HEK293 (cell line): ENCODE data around the gene ASXL2.

Experiments used
- CTCF ChIA-PET: fragments of 350-600 bp; formaldehyde crosslinking; extraction: SDS; loops from one replicate; lab custom pipeline; 2021; ENCODE audit warnings: antibody characterized with exemption; lab: Yijun Ruan, JAX
- POLR2A ChIA-PET: fragments of 300-600 bp; formaldehyde crosslinking; extraction: SDS; loops from one replicate; lab custom pipeline; 2020; ENCODE audit warnings: antibody characterized with exemption, inconsistent platforms; lab: Yijun Ruan, JAX
- H3K27ac ChIP-seq: fragments of 200-500 bp; sonication (Bioruptor generic); 2 replicates; pipeline ENCODE4 v1.5.1; 2014; ENCODE audit warnings: low read depth, low read length, control low read depth, inconsistent platforms; ENCODE audit errors: extremely low read depth
- H3K36me3 ChIP-seq, 2 experiments: fragments of 200-500 bp in 1 of 2; sonication (Bioruptor generic) in 1 of 2; 1 replicate in 1 of 2; 2 replicates in 1 of 2; pipeline ENCODE4 v1.5.1; 2014 to 2017; ENCODE audit warnings: inconsistent platforms in 2 of 2, low read length in 2 of 2; ENCODE audit not compliant: control insufficient read depth in 2 of 2, insufficient read depth in 1 of 2
- H3K4me1 ChIP-seq: fragments of 200-500 bp; sonication (Bioruptor generic); 2 replicates; pipeline ENCODE4 v1.5.1; 2014; ENCODE audit warnings: mild to moderate bottlenecking, low read length, inconsistent platforms; ENCODE audit not compliant: control insufficient read depth, insufficient read depth
- H3K4me3 ChIP-seq: 2 replicates; pipeline ENCODE4 v1.5.1; 2011; ENCODE audit warnings: low read depth, mild to moderate bottlenecking, control low read depth, low read length, moderate library complexity
- H3K9me3 ChIP-seq: fragments of 200-500 bp; sonication (Bioruptor generic); 2 replicates; pipeline ENCODE4 v1.5.1; 2014; ENCODE audit warnings: low read depth, low read length, inconsistent platforms; ENCODE audit not compliant: control insufficient read depth, insufficient read depth
- ATF2 ChIP-seq: fragments of 450-650 bp; formaldehyde crosslinking; IDR thresholded peaks from 2 replicates; pipeline ENCODE4 v1.5.1; 2016; ENCODE audit warnings: missing biosample characterization, missing genetic modification characterization, low read depth
- BCL6B ChIP-seq: fragments of 450-650 bp; formaldehyde crosslinking; IDR thresholded peaks from 2 replicates; pipeline ENCODE4 v1.5.1; 2017; ENCODE audit warnings: missing biosample characterization, missing genetic modification characterization
- ELK4 ChIP-seq: IDR thresholded peaks from 2 replicates; pipeline ENCODE4 v1.6.1; 2011; ENCODE audit warnings: mild to moderate bottlenecking, low read depth, low read length, borderline replicate concordance
- OSR2 ChIP-seq: fragments of 450-650 bp; formaldehyde crosslinking; IDR thresholded peaks from 2 replicates; pipeline ENCODE4 v1.5.1; 2016; ENCODE audit warnings: missing biosample characterization, missing genetic modification characterization
- SETDB1 ChIP-seq: IDR thresholded peaks from one replicate; pipeline ENCODE4 v1.6.1; 2017; ENCODE audit warnings: mild to moderate bottlenecking, low read length, moderate library complexity, mixed read lengths; ENCODE audit not compliant: insufficient read length
- ZBTB26 ChIP-seq: fragments of 450-650 bp; formaldehyde crosslinking; optimal IDR thresholded peaks from 2 replicates; pipeline ENCODE3; 2016; ENCODE audit warnings: missing biosample characterization, mild to moderate bottlenecking, missing genetic modification characterization
- ZNF114 ChIP-seq: fragments of 450-650 bp; formaldehyde crosslinking; IDR thresholded peaks from 2 replicates; pipeline ENCODE4 v1.5.0; 2017; ENCODE audit warnings: missing biosample characterization, missing genetic modification characterization
- ZNF202 ChIP-seq: fragments of 450-650 bp; formaldehyde crosslinking; IDR thresholded peaks from 2 replicates; pipeline ENCODE4 v1.5.1; 2016; ENCODE audit warnings: missing biosample characterization, missing genetic modification characterization, borderline replicate concordance
- ZNF211 ChIP-seq: fragments of 450-650 bp; formaldehyde crosslinking; IDR thresholded peaks from 2 replicates; pipeline ENCODE4 v1.5.1; 2016; ENCODE audit warnings: low read depth, missing biosample characterization, missing genetic modification characterization
- ZNF280C ChIP-seq: fragments of 450-650 bp; formaldehyde crosslinking; IDR thresholded peaks from 2 replicates; pipeline ENCODE4 v1.5.1; 2016; ENCODE audit warnings: missing biosample characterization, missing genetic modification characterization
- ZNF585B ChIP-seq: fragments of 450-650 bp; formaldehyde crosslinking; IDR thresholded peaks from 2 replicates; pipeline ENCODE4 v1.5.1; 2016; ENCODE audit warnings: missing biosample characterization, missing genetic modification characterization
- ZNF610 ChIP-seq: fragments of 450-650 bp; formaldehyde crosslinking; IDR thresholded peaks from 2 replicates; pipeline ENCODE4 v1.5.1; 2016; ENCODE audit warnings: missing biosample characterization, missing genetic modification characterization, borderline replicate concordance
- ZNF629 ChIP-seq: fragments of 450-650 bp; formaldehyde crosslinking; IDR thresholded peaks from 2 replicates; pipeline ENCODE4 v1.5.1; 2017; ENCODE audit warnings: missing biosample characterization, missing genetic modification characterization
- ZNF837 ChIP-seq: fragments of 450-650 bp; formaldehyde crosslinking; IDR thresholded peaks from 2 replicates; pipeline ENCODE4 v1.5.1; 2016; ENCODE audit warnings: missing biosample characterization, missing genetic modification characterization
- ZSCAN16 ChIP-seq: fragments of 450-650 bp; formaldehyde crosslinking; IDR thresholded peaks from 2 replicates; pipeline ENCODE4 v1.5.1; 2016; ENCODE audit warnings: missing biosample characterization, missing genetic modification characterization
- ZSCAN18 ChIP-seq: fragments of 450-650 bp; formaldehyde crosslinking; IDR thresholded peaks from 2 replicates; pipeline ENCODE4 v1.5.1; 2016; ENCODE audit warnings: missing biosample characterization, missing genetic modification characterization

Gene ASXL2

GRCh38 chr2:25738383-25739343 lies 139.6 kb downstream of the ASXL2 start (continued):
- no peak for TF ChIP-seq ELK4
- no peak for TF ChIP-seq ZNF211
- no peak for TF ChIP-seq ATF2 (tag by site-specific recombination)
- TF ChIP-seq ZNF837 (tag by site-specific recombination): no peak
- no peak for TF ChIP-seq ZBTB26
- TF ChIP-seq ZNF629 (tag by site-specific recombination): no peak
- TF ChIP-seq ZNF202 (tag by site-specific recombination): no peak
- no peak for TF ChIP-seq ZSCAN18 (tag by site-specific recombination)
- no peak for TF ChIP-seq SETDB1
- no peak for TF ChIP-seq ZSCAN16 (tag by site-specific recombination)
- TF ChIP-seq ZNF114 (tag by site-specific recombination): no peak
- TF ChIP-seq ZNF585B: no peak
- no peak for TF ChIP-seq BCL6B (tag by site-specific recombination)

- H3K36me3 ChIP-seq: peaks cover 0 to 3% of the 10 kb centered on the region in 2 experiments; a peak in 1 of 3 replicates
- ChIA-PET POLR2A (no interaction called here), CTCF (no interaction called here)
- H3K4me1 ChIP-seq: peaks cover 6% of the 10 kb centered on the region; the same call in 1 of the 2 replicates
- no peak overlapping the region for H3K27ac ChIP-seq
- no peaks in the 10 kb centered on the region for H3K9me3 ChIP-seq
- TF ChIP-seq OSR2 (no peak), ZNF280C (tag by site-specific recombination) (no peak), ZNF610 (no peak)
- TF ChIP-seq, all 188 proteins: peak for 0
- H3K4me3 ChIP-seq: no peak overlapping the region
Measured at GRCh38 chr2:25736899-25737515, 141.3 kb downstream of the ASXL2 start.
